IMR-90 (cell line): ENCODE measurements around the gene STARD13.

Experiments used
- BHLHE40 ChIP-seq: fragments of 150-350 bp; IDR thresholded peaks from 2 replicates; pipeline ENCODE4 v1.6.1; 2016; ENCODE audit warnings: mild to moderate bottlenecking, low read depth, low read length
- CEBPB ChIP-seq: IDR thresholded peaks from 2 replicates; pipeline ENCODE4 v1.6.1; 2012; ENCODE audit warnings: low read depth, low read length, improper control_type of control experiment
- CHD1 ChIP-seq: IDR thresholded peaks from 2 replicates; pipeline ENCODE4 v1.6.1; 2012; ENCODE audit warnings: low read depth, low read length, improper control_type of control experiment
- FOS ChIP-seq: fragments of 150-350 bp; IDR thresholded peaks from 2 replicates; pipeline ENCODE4 v1.6.1; 2016; ENCODE audit warnings: low read depth, low read length
- MAZ ChIP-seq: IDR thresholded peaks from 2 replicates; pipeline ENCODE4 v1.6.1; 2012; ENCODE audit warnings: low read depth, mild to moderate bottlenecking, low read length, improper control_type of control experiment, moderate library complexity, borderline replicate concordance
- POLR2A ChIP-seq: IDR thresholded peaks from 2 replicates; pipeline ENCODE4 v1.6.1; 2012; ENCODE audit warnings: mild to moderate bottlenecking, low read depth, low read length
- RAD21 ChIP-seq: IDR thresholded peaks from 2 replicates; pipeline ENCODE4 v1.6.1; 2012; ENCODE audit warnings: low read length, improper control_type of control experiment
- RCOR1 ChIP-seq: IDR thresholded peaks from 2 replicates; pipeline ENCODE4 v1.6.1; 2012; ENCODE audit warnings: mild to moderate bottlenecking, low read length, improper control_type of control experiment; ENCODE audit not compliant: insufficient replicate concordance
- RFX5 ChIP-seq: IDR thresholded peaks from 2 replicates; pipeline ENCODE4 v1.8.0; 2012; ENCODE audit warnings: low read depth, mild to moderate bottlenecking, low read length, moderate library complexity
- USF2 ChIP-seq: fragments of 150-350 bp; IDR thresholded peaks from 2 replicates; pipeline ENCODE4 v1.6.1; 2017; ENCODE audit warnings: mild to moderate bottlenecking, antibody characterized with exemption, low read length, low read depth
- TF ChIP-seq, protein P1 (sequence below): conservative IDR thresholded peaks from 2 replicates; pipeline ENCODE4 v1.5.1; 2012; ENCODE audit warnings: mild to moderate bottlenecking, low read depth, low read length, improper control_type of control experiment
- TF ChIP-seq, protein P2 (sequence below): fragments of 150-350 bp; IDR thresholded peaks from 2 replicates; pipeline ENCODE4 v1.6.1; 2016; ENCODE audit warnings: low read depth, mild to moderate bottlenecking, low read length, moderate library complexity, borderline replicate concordance

- TF ChIP-seq, protein P1, sequence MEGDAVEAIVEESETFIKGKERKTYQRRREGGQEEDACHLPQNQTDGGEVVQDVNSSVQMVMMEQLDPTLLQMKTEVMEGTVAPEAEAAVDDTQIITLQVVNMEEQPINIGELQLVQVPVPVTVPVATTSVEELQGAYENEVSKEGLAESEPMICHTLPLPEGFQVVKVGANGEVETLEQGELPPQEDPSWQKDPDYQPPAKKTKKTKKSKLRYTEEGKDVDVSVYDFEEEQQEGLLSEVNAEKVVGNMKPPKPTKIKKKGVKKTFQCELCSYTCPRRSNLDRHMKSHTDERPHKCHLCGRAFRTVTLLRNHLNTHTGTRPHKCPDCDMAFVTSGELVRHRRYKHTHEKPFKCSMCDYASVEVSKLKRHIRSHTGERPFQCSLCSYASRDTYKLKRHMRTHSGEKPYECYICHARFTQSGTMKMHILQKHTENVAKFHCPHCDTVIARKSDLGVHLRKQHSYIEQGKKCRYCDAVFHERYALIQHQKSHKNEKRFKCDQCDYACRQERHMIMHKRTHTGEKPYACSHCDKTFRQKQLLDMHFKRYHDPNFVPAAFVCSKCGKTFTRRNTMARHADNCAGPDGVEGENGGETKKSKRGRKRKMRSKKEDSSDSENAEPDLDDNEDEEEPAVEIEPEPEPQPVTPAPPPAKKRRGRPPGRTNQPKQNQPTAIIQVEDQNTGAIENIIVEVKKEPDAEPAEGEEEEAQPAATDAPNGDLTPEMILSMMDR: no peak
- TF ChIP-seq RAD21 (no peak), POLR2A (no peak), RCOR1 (no peak), FOS (no peak), CEBPB (peak; percentile 84), CHD1 (no peak), RFX5 (no peak), USF2 (no peak), MAZ (no peak), BHLHE40 (no peak)
- TF ChIP-seq, protein P2, sequence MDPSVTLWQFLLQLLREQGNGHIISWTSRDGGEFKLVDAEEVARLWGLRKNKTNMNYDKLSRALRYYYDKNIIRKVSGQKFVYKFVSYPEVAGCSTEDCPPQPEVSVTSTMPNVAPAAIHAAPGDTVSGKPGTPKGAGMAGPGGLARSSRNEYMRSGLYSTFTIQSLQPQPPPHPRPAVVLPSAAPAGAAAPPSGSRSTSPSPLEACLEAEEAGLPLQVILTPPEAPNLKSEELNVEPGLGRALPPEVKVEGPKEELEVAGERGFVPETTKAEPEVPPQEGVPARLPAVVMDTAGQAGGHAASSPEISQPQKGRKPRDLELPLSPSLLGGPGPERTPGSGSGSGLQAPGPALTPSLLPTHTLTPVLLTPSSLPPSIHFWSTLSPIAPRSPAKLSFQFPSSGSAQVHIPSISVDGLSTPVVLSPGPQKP: no peak
These were observed 162.3 kb downstream of the STARD13 start for GRCh38 chr13:33123066-33123859.
